ENCODE data around the gene SPINK5.

The SPINK5 gene

GRCh38 chr5:148083203-148083602 is 19.4 kb downstream of the SPINK5 start:
- no peaks in the 10 kb centered on the region for H3K36me3 ChIP-seq (ENCODE audit: insufficient read depth, insufficient read length, low read length)
- no peak overlapping the region for H3K9ac ChIP-seq (ENCODE audit: insufficient read length, low read depth)

GRCh38 chr5:148084269-148084668 is 20.5 kb downstream of the SPINK5 start:
- Histone ChIP-seq H3K27me3 (ENCODE audit: insufficient read depth, insufficient read length) (no peaks in the 10 kb centered on the region), H3K4me3 (ENCODE audit: insufficient read length, low read depth) (no peak overlapping the region), H3K36me3 (ENCODE audit: insufficient read depth, insufficient read length, low read length) (no peaks in the 10 kb centered on the region), H3K9me3 (ENCODE audit: insufficient read depth, low read length) (no peaks in the 10 kb centered on the region), H3K9ac (ENCODE audit: insufficient read length, low read depth) (no peak overlapping the region), H3K4me1 (ENCODE audit: insufficient read depth, insufficient read length) (no peaks in the 10 kb centered on the region)
- DNase-seq (ENCODE audit: low read depth, low spot score): no peak
- TF ChIP-seq SUZ12 (IDR thresholded peaks at IDR 0.05; ENCODE audit: extremely low read depth, insufficient read depth, insufficient read length): no peak
- TF ChIP-seq ZNF274 (IDR thresholded peaks at IDR 0.05; ENCODE audit: low read depth, low read length): no peak
- TF ChIP-seq YY1 (IDR thresholded peaks at IDR 0.05; ENCODE audit: insufficient read depth, insufficient read length): no peak

More at GRCh38 chr5:148083203-148083602, 19.4 kb downstream of the SPINK5 start:
- TF ChIP-seq SUZ12 (IDR thresholded peaks at IDR 0.05; ENCODE audit: extremely low read depth, insufficient read depth, insufficient read length) (no peak), YY1 (IDR thresholded peaks at IDR 0.05; ENCODE audit: insufficient read depth, insufficient read length) (no peak), ZNF274 (IDR thresholded peaks at IDR 0.05; ENCODE audit: low read depth, low read length) (no peak)
- Histone ChIP-seq H3K4me3 (ENCODE audit: insufficient read length, low read depth) (no peak overlapping the region), H3K4me1 (ENCODE audit: insufficient read depth, insufficient read length) (no peaks in the 10 kb centered on the region), H3K27me3 (ENCODE audit: insufficient read depth, insufficient read length) (no peaks in the 10 kb centered on the region), H3K9me3 (ENCODE audit: insufficient read depth, low read length) (no peaks in the 10 kb centered on the region)
- DNase-seq (ENCODE audit: low read depth, low spot score): no peak

- H3K4me1 ChIP-seq (ENCODE audit: insufficient read depth, insufficient read length): no peaks in the 10 kb centered on the region
- TF ChIP-seq SUZ12 (IDR thresholded peaks at IDR 0.05; ENCODE audit: extremely low read depth, insufficient read depth, insufficient read length): no peak
- no peak for TF ChIP-seq ZNF274 (IDR thresholded peaks at IDR 0.05; ENCODE audit: low read depth, low read length)
- no peak for TF ChIP-seq YY1 (IDR thresholded peaks at IDR 0.05; ENCODE audit: insufficient read depth, insufficient read length)
- no peaks in the 10 kb centered on the region for H3K36me3 ChIP-seq (ENCODE audit: insufficient read depth, insufficient read length, low read length)
These were observed 21.5 kb downstream of the SPINK5 start for GRCh38 chr5:148085310-148085709.

GRCh38 chr5:148085977-148086705 is 22.4 kb downstream of the SPINK5 start:
- DNase-seq (ENCODE audit: low read depth, low spot score): no peak
- TF ChIP-seq ZNF274 (IDR thresholded peaks at IDR 0.05; ENCODE audit: low read depth, low read length) (no peak), YY1 (IDR thresholded peaks at IDR 0.05; ENCODE audit: insufficient read depth, insufficient read length) (no peak), SUZ12 (IDR thresholded peaks at IDR 0.05; ENCODE audit: extremely low read depth, insufficient read depth, insufficient read length) (no peak)
- Histone ChIP-seq H3K4me1 (ENCODE audit: insufficient read depth, insufficient read length) (no peaks in the 10 kb centered on the region), H3K9me3 (ENCODE audit: insufficient read depth, low read length) (no peaks in the 10 kb centered on the region), H3K9ac (ENCODE audit: insufficient read length, low read depth) (no peak overlapping the region), H3K36me3 (ENCODE audit: insufficient read depth, insufficient read length, low read length) (no peaks in the 10 kb centered on the region), H3K27me3 (ENCODE audit: insufficient read depth, insufficient read length) (no peaks in the 10 kb centered on the region), H3K4me3 (ENCODE audit: insufficient read length, low read depth) (no peak overlapping the region)

More at GRCh38 chr5:148085310-148085709, 21.5 kb downstream of the SPINK5 start:
- H3K9me3 ChIP-seq (ENCODE audit: insufficient read depth, low read length): no peaks in the 10 kb centered on the region
- H3K9ac ChIP-seq (ENCODE audit: insufficient read length, low read depth): no peak overlapping the region
- no peak overlapping the region for H3K4me3 ChIP-seq (ENCODE audit: insufficient read length, low read depth)
- no peak for DNase-seq (ENCODE audit: low read depth, low spot score)
- no peaks in the 10 kb centered on the region for H3K27me3 ChIP-seq (ENCODE audit: insufficient read depth, insufficient read length)

GRCh38 chr5:148090146-148090772 is 26.5 kb downstream of the SPINK5 start:
- Histone ChIP-seq H3K4me1 (ENCODE audit: insufficient read depth, insufficient read length) (no peaks in the 10 kb centered on the region), H3K9me3 (ENCODE audit: insufficient read depth, low read length) (no peaks in the 10 kb centered on the region), H3K27me3 (ENCODE audit: insufficient read depth, insufficient read length) (no peaks in the 10 kb centered on the region), H3K4me3 (ENCODE audit: insufficient read length, low read depth) (no peak overlapping the region), H3K9ac (ENCODE audit: insufficient read length, low read depth) (no peak overlapping the region), H3K36me3 (ENCODE audit: insufficient read depth, insufficient read length, low read length) (peaks cover 3% of the 10 kb centered on the region)
- TF ChIP-seq YY1 (IDR thresholded peaks at IDR 0.05; ENCODE audit: insufficient read depth, insufficient read length): no peak
- TF ChIP-seq SUZ12 (IDR thresholded peaks at IDR 0.05; ENCODE audit: extremely low read depth, insufficient read depth, insufficient read length): no peak
- TF ChIP-seq ZNF274 (IDR thresholded peaks at IDR 0.05; ENCODE audit: low read depth, low read length): no peak
- no peak for DNase-seq (ENCODE audit: low read depth, low spot score)

- peak; percentile 6 for DNase-seq (ENCODE audit: low read depth, low spot score)
- peaks cover 3% of the 10 kb centered on the region for H3K36me3 ChIP-seq (ENCODE audit: insufficient read depth, insufficient read length, low read length)
- no peaks in the 10 kb centered on the region for H3K27me3 ChIP-seq (ENCODE audit: insufficient read depth, insufficient read length)
- no peaks in the 10 kb centered on the region for H3K4me1 ChIP-seq (ENCODE audit: insufficient read depth, insufficient read length)
- TF ChIP-seq SUZ12 (IDR thresholded peaks at IDR 0.05; ENCODE audit: extremely low read depth, insufficient read depth, insufficient read length) (no peak), ZNF274 (IDR thresholded peaks at IDR 0.05; ENCODE audit: low read depth, low read length) (no peak), YY1 (IDR thresholded peaks at IDR 0.05; ENCODE audit: insufficient read depth, insufficient read length) (no peak)
- H3K9me3 ChIP-seq (ENCODE audit: insufficient read depth, low read length): no peaks in the 10 kb centered on the region
- H3K4me3 ChIP-seq (ENCODE audit: insufficient read length, low read depth): no peak overlapping the region
- no peak overlapping the region for H3K9ac ChIP-seq (ENCODE audit: insufficient read length, low read depth)
These were observed 27.0 kb downstream of the SPINK5 start for GRCh38 chr5:148090773-148091250.
